Mucosa of stomach (tissue), 1 donor: ENCODE data around the gene GALNT8.

Source experiments
- H3K27me3 ChIP-seq: one replicate; pipeline ENCODE4 v1.7.0; 2013; ENCODE audit warnings: mild to moderate bottlenecking, low read length; ENCODE audit not compliant: control insufficient read depth, insufficient read depth
- H3K36me3 ChIP-seq: one replicate; pipeline ENCODE4 v1.7.0; 2013; ENCODE audit warnings: low read length; ENCODE audit not compliant: control insufficient read depth, insufficient read depth
- H3K4me1 ChIP-seq: one replicate; pipeline ENCODE4 v1.7.0; 2013; ENCODE audit warnings: mild to moderate bottlenecking, low read length; ENCODE audit not compliant: control insufficient read depth, insufficient read depth
- H3K4me3 ChIP-seq: one replicate; pipeline ENCODE4 v1.7.0; 2013; ENCODE audit warnings: low read length
- H3K9ac ChIP-seq: one replicate; pipeline ENCODE4 v1.7.0; 2013; ENCODE audit warnings: mild to moderate bottlenecking, low read length, moderate library complexity
- H3K9me3 ChIP-seq: one replicate; pipeline ENCODE4 v1.7.0; 2013; ENCODE audit warnings: mild to moderate bottlenecking, low read length, moderate library complexity; ENCODE audit not compliant: control insufficient read depth
- donor health status: Pancreatic carcinoma.

Gene GALNT8

DNA sequence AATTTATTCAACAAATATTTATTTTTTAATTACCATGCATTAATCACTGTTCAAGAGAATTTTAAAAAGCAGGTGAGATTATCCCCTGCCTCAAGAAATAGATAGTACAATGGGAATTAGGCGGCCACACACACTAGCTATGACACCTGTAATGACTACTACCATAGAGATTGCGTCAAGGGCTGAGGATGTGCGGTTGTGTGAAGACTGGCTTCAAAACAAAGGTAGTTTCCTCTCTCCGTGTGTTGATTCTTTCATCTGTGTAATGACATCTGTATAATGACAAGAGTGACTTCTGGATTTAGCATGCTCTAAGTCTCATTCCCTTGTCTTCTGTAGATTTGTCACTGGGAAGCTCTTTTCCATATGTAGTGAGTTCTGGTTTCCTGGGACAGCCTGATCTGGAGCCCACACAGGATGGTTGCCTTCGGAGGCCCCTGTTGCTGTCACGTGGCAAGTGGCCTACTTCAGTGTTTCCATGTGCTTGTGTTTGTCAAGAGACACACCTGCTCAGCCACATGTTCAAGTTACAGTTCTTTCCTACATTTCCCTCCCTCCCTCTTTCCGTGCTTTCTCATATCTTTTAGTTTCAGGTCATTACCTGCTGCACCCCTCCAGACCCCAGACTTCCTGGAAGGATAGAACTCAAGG is 64.3 kb downstream of the GALNT8 start:
- no peaks in the 10 kb centered on the region for H3K4me1 ChIP-seq
- H3K27me3 ChIP-seq, result peaks cover 2% of the 10 kb centered on the region
- no peaks in the 10 kb centered on the region for H3K9me3 ChIP-seq
- H3K9ac ChIP-seq, result no peak overlapping the region
- H3K4me3 ChIP-seq, result no peak overlapping the region
- H3K36me3 ChIP-seq, result no peaks in the 10 kb centered on the region

GRCh38 chr12:4786795-4787194 is 66.6 kb downstream of the GALNT8 start:
- Histone ChIP-seq H3K27me3 (peaks cover 2% of the 10 kb centered on the region), H3K36me3 (no peaks in the 10 kb centered on the region), H3K4me1 (no peaks in the 10 kb centered on the region), H3K4me3 (no peak overlapping the region), H3K9ac (no peak overlapping the region), H3K9me3 (no peaks in the 10 kb centered on the region)

- H3K36me3 ChIP-seq, result no peaks in the 10 kb centered on the region
- H3K4me1 ChIP-seq, result no peaks in the 10 kb centered on the region
- H3K9me3 ChIP-seq, result no peaks in the 10 kb centered on the region
- no peak overlapping the region for H3K9ac ChIP-seq
- H3K4me3 ChIP-seq, result no peak overlapping the region
- peaks cover 2% of the 10 kb centered on the region for H3K27me3 ChIP-seq
These were observed 67.8 kb downstream of the GALNT8 start for GRCh38 chr12:4787965-4788364.

- no peak overlapping the region for H3K9ac ChIP-seq
- no peaks in the 10 kb centered on the region for H3K9me3 ChIP-seq
- H3K4me3 ChIP-seq, result no peak overlapping the region
- no peaks in the 10 kb centered on the region for H3K4me1 ChIP-seq
- H3K36me3 ChIP-seq, result no peaks in the 10 kb centered on the region
- peaks cover 2% of the 10 kb centered on the region for H3K27me3 ChIP-seq
These were observed 69.6 kb downstream of the GALNT8 start for GRCh38 chr12:4789776-4790175.

DNA sequence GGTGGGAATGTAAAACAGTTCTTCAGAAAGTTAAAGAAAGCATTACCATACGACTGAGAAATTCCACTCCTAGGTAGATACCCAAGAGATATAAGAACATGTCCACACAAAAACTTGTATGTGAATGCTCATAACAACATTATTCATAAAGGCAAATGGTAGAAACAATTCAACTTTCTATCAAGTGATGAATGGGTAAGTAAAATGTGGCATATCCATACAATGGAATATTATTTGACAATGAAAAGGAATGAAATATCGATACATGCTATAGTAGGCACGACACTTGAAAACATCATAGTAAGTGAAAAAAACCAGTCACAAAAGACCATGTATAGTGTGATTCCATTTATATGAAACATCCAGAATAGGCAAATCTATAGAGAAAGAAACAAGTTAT is 71.3 kb downstream of the GALNT8 start:
- H3K4me1 ChIP-seq, result no peaks in the 10 kb centered on the region

DNA sequence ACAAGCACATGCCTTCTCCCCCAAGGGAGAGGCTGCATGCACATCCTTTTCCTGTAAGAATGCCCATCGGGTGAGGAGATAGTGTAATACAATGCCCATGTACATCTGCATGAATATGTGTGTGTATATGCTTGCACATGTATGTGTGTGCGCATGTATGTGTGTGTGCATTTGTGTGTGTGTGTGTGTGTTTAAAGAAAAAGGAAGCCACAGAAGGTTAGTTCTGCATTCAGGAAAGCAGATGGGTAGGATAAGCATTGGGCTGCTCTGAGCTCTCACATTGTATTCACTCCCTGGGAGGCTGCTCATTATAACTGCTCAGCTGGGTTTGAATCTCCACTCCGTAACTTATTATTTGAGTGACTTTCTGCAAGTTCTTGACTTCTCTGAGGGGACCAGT is 74.3 kb downstream of the GALNT8 start:
- Histone ChIP-seq H3K4me1 (no peaks in the 10 kb centered on the region), H3K27me3 (no peaks in the 10 kb centered on the region), H3K36me3 (no peaks in the 10 kb centered on the region), H3K4me3 (no peak overlapping the region), H3K9me3 (no peaks in the 10 kb centered on the region), H3K9ac (no peak overlapping the region)

More for the DNA sequence above, 71.3 kb downstream of the GALNT8 start:
- H3K36me3 ChIP-seq, result no peaks in the 10 kb centered on the region
- no peaks in the 10 kb centered on the region for H3K9me3 ChIP-seq
- H3K27me3 ChIP-seq, result peaks cover 2% of the 10 kb centered on the region
- H3K9ac ChIP-seq, result no peak overlapping the region
- no peak overlapping the region for H3K4me3 ChIP-seq

DNA sequence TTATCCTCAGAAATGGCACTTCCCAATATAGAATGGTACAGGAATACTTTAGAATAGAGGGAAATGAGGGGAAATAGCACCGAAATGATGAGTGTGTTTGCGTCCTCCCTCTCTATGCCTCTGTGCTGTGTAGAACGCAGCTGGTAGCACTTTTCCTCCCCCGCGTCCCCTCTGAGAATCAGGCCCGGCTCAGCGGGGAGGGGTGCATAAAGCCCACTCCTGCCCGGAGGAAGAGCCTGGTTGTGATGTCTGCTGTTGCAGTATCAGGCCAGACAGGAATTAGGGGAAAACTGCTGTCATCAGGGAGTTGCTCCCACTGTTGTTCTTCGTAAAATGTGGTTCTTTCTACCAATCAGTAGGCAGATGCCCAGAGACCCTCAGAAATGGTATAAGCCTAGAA is 76.0 kb downstream of the GALNT8 start:
- no peak overlapping the region for H3K9ac ChIP-seq
- no peaks in the 10 kb centered on the region for H3K27me3 ChIP-seq
- H3K9me3 ChIP-seq, result no peaks in the 10 kb centered on the region
- H3K4me1 ChIP-seq, result no peaks in the 10 kb centered on the region
- H3K36me3 ChIP-seq, result no peaks in the 10 kb centered on the region
- H3K4me3 ChIP-seq, result no peak overlapping the region

- no peak overlapping the region for H3K4me3 ChIP-seq
- no peaks in the 10 kb centered on the region for H3K4me1 ChIP-seq
- no peaks in the 10 kb centered on the region for H3K9me3 ChIP-seq
- no peaks in the 10 kb centered on the region for H3K27me3 ChIP-seq
- H3K36me3 ChIP-seq, result no peaks in the 10 kb centered on the region
- H3K9ac ChIP-seq, result no peak overlapping the region
These were observed 76.7 kb downstream of the GALNT8 start for GRCh38 chr12:4796694-4797482.

DNA sequence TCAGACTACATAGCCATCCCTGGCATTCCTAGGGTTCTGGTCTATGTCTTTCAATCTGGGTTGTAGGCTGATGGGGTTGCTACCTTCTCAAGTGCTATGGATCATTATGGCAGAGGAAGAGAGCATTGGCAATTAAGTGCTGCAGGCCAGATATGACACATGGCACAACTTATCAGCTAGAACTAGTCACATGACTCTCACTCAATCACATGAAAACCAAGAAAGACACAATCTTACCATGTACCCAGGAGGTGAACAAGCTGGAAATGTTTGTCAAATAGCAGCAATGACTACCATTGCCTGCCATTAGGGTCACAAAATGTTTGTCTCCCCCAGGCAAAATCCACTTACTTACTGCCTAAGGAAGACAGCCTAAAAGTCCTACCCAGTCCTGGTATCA is 80.4 kb downstream of the GALNT8 start:
- Histone ChIP-seq H3K4me1 (no peaks in the 10 kb centered on the region), H3K36me3 (no peaks in the 10 kb centered on the region), H3K27me3 (no peaks in the 10 kb centered on the region), H3K9me3 (no peaks in the 10 kb centered on the region), H3K4me3 (no peak overlapping the region), H3K9ac (no peak overlapping the region)

- Histone ChIP-seq H3K9ac (no peak overlapping the region), H3K4me3 (no peak overlapping the region), H3K9me3 (no peaks in the 10 kb centered on the region), H3K4me1 (no peaks in the 10 kb centered on the region), H3K27me3 (peaks cover 6% of the 10 kb centered on the region), H3K36me3 (no peaks in the 10 kb centered on the region)
These were observed 82.6 kb downstream of the GALNT8 start for GRCh38 chr12:4802841-4803240.

DNA sequence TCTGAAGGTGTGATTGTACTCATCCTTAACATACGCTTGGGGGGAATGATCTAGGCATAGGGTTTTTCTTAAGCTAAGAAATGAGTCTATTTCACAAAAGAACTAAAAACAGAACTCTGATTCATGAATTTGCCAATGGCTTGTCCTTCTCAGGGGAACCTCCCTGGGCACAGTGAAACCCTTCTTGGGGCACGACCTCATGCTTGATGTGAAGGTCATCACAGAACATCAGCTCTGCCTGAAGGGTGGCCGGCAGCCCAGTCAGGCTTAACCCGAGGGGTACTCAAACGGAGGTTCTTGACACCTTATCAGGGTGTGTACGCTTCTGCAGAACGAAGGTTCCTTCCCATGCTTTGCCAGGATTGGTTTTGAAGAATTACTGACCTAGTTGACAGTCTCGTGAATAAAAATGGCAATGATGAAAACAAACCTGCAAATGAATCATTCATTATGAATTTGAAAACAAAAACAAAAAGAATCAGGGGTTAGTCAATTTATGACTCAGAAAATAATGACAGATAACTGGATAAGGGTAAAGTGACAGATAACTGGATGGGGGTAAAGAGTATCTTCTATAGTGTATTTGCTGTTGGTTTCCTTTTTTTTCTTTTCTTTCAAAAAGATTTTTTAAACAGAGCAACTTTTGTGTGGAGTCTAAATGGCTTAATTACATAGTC is 86.4 kb downstream of the GALNT8 start:
- Histone ChIP-seq H3K4me1 (no peaks in the 10 kb centered on the region), H3K27me3 (peaks cover 19% of the 10 kb centered on the region)

DNA sequence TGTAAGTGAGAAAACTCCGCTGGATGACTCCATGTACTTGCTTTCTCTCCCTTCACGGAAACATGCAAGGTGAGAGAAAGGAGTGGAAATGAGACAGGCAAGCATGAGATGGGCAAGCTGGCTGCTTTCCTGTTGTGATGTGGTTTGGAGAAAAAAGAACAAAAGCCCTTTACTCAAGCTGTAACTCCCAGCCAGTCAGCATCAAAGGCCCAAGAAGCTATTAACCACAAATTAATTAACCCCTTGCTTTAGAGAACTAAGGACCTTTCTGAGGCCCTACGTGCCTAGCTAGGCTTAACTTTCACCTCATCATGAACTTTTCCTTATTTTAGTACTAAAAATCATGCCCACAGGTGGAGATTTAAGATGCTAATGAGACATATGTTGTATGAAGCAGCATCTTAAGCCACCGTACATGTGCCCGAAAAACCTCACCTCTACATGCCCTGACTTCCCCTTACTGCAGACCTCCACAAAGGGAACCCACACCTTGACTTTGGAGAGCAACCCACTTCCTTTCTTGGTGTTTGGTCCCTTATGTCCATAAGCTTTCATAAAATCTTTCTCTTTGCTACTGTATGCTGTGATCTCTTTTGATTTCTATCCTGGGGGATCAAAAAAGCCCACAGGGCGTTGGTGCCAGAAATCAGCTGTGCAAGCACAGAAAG is 87.0 kb downstream of the GALNT8 start:
- H3K9me3 ChIP-seq, result no peaks in the 10 kb centered on the region
- no peaks in the 10 kb centered on the region for H3K36me3 ChIP-seq
- H3K4me1 ChIP-seq, result no peaks in the 10 kb centered on the region
- no peak overlapping the region for H3K4me3 ChIP-seq
- peaks cover 21% of the 10 kb centered on the region for H3K27me3 ChIP-seq
- no peak overlapping the region for H3K9ac ChIP-seq

More for the DNA sequence above, 86.4 kb downstream of the GALNT8 start:
- Histone ChIP-seq H3K36me3 (no peaks in the 10 kb centered on the region), H3K9ac (no peak overlapping the region), H3K4me3 (no peak overlapping the region), H3K9me3 (no peaks in the 10 kb centered on the region)
